GM12872 (cell line): ENCODE measurements around the gene EDAR.

Experiments
- TF ChIP-seq, protein P1 (sequence below): IDR thresholded peaks from 3 replicates; pipeline ENCODE4 v1.5.1; 2011; ENCODE audit warnings: low read depth, mild to moderate bottlenecking, low read length, moderate library complexity; ENCODE audit not compliant: insufficient read depth

EDAR gene

DNA sequence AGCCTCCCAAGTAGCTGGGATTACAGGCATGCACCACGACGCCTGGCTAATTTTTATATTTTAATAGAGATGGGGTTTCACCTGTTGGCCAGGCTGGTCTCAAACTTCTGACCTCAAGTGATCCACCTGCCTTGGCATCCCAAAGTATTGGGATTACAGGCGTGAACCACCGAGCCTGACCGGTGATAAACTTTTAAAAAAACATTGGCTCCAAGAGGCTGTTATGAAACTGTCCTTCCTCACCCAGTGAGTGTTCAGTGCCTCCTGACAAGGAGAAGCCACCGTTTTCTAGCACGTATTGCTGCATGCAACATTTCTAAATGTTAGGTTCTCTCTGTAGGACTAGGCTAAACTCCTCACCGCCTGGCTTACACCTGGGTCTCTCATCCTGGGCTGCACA lies 63.3 kb downstream of the EDAR start:
- TF ChIP-seq, protein P1, sequence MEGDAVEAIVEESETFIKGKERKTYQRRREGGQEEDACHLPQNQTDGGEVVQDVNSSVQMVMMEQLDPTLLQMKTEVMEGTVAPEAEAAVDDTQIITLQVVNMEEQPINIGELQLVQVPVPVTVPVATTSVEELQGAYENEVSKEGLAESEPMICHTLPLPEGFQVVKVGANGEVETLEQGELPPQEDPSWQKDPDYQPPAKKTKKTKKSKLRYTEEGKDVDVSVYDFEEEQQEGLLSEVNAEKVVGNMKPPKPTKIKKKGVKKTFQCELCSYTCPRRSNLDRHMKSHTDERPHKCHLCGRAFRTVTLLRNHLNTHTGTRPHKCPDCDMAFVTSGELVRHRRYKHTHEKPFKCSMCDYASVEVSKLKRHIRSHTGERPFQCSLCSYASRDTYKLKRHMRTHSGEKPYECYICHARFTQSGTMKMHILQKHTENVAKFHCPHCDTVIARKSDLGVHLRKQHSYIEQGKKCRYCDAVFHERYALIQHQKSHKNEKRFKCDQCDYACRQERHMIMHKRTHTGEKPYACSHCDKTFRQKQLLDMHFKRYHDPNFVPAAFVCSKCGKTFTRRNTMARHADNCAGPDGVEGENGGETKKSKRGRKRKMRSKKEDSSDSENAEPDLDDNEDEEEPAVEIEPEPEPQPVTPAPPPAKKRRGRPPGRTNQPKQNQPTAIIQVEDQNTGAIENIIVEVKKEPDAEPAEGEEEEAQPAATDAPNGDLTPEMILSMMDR = no peak

DNA sequence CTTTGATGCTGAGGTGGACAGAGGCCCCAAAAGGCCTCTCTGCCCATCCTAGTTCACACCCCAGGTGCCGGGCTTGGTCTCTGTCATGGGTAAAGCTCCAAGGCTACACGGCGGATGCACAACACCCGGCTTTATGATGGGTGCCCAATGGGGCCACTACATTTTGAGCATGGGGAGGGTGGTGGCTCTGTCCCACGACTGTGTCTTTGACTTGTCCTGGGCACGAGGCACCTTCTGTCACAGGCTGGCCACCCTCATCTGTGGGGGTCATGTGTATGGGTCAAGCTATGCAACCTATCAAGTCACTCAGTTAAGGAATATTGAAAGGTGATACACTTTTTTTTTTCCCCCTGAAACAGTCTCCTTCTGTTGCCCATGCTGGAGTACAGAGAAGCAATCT lies 63.7 kb downstream of the EDAR start:
- TF ChIP-seq, protein P1 = no peak

DNA sequence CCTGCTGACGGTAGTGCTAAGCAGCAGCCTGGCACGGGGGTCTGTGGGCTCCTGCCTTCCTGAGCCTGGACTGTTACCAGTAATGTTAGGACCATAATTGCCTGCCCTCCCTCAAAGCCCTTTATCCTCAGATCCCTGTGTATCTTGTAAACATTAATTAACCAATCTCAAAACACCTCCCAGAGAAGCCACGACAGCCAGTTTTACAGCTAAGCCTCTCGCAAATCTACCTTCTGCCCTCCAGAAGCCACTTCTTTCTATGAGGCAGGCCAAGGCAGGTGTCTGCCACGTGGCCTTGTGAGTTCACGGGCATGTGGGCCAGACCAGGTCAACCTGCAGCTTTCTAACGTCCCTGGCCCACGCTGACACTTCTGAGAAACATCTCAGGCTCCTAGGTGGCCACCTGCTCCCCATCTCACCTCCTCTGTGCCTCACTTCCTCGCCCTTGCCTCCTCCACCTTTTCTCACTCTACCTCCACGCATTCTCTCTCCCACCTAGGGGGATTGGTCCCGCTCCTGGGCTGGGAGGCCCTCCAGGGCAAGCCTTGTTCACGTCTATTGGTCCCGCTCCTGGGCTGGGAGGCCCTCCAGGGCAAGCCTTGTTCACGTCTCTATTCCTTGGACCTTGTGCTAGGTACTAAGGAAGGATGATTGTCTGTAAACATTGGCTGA lies 64.3 kb downstream of the EDAR start:
- TF ChIP-seq, protein P1 = no peak

DNA sequence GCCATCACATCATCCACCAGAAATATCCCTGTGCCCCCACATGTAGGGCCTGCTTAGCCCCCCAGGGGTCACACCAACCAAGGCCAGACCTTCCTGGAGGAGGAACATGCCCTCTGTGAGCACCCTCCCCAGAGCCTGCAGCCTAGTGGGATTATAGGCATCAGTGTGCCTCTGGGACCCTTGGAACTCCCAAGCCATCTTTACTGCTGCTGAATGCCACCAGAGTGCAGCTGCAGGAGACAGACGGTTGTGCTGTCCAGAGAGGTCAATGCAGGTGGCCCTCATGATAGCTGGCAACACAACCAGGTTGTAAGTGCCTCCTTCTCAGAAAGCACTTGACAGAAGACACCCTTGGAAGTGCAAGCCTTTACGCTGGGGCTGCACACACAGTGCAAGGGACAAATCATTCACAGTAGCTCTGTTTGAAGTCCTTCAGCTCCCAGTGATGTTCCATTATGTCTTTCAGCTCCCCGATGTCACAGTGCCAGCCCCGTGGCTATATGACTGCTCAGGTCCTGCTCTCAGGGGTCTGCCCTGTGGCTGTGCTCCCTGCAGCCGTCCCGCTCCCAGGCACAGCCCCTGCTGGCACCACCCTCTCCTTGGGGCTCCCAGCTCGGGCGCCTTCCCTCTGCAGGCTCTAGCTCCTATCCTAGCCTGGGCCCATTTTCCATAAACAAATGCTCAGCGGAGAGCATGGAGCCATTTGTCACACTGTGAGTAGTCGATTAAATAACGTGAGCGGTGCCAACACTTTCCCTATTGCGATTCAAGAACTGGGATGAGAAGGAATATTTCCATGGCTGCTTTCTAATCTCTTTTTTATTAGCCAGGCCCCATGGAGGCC lies 65.1 kb downstream of the EDAR start:
- TF ChIP-seq, protein P1 = no peak

DNA sequence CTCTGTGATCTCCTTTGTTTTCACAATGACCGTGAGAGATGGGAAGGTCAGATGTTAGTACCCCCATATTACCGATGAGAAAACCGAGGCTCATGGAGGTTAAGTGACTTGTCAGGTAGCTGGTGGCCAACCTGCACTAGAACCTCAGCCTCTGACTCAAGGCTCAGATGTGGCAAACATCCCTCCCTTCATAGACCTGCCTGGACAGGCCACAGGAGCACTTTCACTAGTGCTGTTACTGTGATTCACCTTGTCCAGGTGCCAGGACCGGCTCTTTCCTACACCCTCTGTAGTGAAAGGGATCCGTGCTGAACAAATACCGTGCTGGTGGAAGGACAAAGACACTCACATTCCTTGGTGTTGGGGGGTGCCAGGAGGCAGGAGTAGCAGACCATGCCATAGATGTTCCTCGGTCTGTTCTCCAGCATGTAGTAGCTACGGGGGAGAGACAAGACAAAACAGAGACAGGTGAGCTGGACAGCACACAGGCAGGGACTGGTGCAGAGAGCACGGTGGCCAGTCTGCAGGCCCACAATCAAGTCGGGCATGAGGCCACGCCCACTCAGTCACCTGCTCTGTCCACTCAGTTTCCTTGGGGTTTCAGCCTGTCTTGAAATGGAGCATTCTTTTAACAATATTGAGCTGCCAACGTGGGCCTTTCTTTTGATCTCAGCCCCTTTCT lies 65.9 kb downstream of the EDAR start:
- TF ChIP-seq, protein P1 = no peak

DNA sequence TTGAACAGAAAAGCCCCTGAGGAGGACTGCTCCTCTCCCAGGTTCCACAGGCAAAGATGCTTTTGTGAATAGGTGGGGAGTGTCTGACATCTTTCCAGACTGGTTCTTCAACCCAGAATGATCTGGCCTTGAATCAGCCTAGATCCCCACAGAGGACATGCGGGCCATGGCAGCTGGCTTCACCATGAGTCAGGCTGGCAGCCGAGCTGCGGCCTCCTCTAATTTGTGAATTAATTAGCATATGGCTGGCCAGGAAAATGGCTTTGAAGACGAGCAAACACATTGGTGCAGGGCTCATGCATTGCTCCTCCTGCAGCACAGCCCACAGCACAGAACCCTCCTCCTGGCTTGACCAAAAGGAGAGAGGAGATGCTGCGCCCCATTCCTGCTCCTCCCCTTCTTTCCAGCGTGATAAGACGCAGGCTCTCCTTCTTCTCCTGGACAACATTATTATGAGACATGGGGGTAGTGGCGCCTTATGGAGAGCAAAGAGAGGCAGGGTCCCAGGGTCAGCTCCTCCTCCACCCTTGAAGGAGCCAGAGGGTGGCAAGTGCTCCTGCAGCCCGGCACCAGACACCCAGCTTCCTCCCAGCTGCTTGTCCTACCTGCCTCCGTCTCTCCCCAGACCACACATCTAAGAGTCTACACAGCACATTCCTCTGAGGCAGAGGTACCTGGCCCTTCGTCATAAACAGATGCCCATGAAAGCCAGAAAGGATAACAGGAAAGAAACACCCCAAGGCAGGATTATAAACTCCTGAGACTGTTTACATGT lies 66.7 kb downstream of the EDAR start:
- TF ChIP-seq, protein P1 = no peak
